HG03159 (cell line): ENCODE data around the gene OR9Q2.
"Not testable (repeated sequence)": the region's sequence is repeated elsewhere in the genome, so short reads cannot be mapped to it uniquely, and the experiment has no call there.

ENCODE experiments used
- ATAC-seq: cut with Tn5 transposase; IDR thresholded peaks from one replicate; pipeline ENCODE4 v1.9.1; 2021; ENCODE audit warnings: mild to moderate bottlenecking, moderate library complexity; ENCODE audit not compliant: unreplicated experiment

Gene OR9Q2, protein sequence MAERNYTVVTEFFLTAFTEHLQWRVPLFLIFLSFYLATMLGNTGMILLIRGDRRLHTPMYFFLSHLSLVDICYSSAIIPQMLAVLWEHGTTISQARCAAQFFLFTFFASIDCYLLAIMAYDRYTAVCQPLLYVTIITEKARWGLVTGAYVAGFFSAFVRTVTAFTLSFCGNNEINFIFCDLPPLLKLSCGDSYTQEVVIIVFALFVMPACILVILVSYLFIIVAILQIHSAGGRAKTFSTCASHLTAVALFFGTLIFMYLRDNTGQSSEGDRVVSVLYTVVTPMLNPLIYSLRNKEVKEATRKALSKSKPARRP

DNA sequence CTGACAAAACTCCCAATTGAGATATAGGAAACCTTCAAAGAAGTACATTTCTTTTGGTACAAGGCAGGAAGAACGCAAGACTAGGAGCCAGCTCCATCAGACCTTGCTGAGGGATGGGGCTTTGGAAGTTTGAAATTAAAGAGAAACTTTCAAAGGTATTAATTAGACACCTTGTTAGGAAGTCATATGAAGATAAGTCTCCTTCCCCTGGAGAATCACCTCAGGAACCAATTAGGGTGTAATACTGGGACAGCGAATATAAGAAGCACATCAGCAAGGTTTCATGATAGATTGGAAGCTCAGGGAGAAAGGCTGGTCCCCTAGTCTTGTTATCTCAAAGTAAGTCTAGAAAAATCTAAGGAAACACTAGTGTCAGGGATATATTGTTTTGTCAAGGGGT lies at the start of gene OR9Q2:
OR9Q2 (plus strand) TSS at position 301 of the 400 bp plus-strand sequence. CDS start 1,421 bp downstream, outside the sequence.
- no peak for ATAC-seq

DNA sequence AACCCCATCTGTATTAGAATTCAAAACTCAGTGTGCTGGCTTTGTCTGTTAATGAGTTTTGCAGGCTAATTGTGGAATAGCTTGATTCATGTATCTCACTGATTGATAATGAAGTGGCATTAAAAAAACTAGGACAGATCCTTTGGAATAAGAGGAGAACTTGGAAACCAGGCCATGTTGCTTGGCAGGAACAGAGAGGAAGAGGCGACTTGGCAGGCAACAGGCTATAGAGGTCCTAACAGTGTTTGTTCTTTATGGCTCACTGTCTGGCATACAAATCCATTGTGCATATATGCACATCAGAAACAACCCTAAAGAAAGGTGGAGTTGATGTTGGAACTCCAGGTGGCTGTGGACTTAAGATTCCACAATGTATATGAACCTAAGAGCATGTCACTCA lies 46.1 kb upstream of the OR9Q2 start:
- ATAC-seq, result no peak

DNA sequence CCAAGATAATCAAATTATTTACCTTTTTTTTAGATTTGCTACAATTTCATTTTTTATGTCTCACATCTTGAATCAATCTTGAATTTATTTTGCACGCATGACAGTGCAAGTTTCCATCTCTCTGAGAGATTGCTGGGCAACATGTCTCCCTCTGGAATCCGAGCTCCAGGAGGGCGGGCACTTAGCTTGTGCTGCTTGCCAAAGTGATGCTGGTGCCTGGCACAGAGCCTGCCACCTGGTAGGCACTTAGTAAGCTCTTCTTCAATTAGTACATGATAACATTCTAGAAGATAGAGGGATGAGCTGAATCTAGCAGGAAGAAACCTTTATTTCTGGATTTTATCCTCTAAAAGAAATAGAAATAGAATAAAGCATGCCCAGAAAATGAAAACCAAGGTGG lies 36.1 kb upstream of the OR9Q2 start:
- ATAC-seq, result no peak

DNA sequence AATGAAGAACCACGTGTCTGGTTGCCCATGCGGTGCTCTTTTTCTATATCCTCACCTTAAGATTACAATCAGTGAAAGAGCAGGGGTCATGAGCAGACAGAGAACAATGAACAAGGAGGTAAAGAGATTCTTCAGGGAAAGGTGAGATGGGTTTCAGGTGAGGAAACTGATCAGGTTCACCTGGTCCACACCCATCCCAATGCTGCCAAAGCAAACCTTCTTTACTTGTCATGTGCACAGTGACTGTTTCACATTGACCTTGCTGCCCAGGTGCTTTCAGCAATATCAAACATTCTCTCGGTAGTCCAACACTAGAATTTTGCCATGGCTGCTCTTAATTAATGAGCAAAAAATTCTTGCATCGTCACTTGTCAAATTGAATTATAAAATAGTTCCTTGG lies 24.5 kb upstream of the OR9Q2 start:
- ATAC-seq, result no peak

DNA sequence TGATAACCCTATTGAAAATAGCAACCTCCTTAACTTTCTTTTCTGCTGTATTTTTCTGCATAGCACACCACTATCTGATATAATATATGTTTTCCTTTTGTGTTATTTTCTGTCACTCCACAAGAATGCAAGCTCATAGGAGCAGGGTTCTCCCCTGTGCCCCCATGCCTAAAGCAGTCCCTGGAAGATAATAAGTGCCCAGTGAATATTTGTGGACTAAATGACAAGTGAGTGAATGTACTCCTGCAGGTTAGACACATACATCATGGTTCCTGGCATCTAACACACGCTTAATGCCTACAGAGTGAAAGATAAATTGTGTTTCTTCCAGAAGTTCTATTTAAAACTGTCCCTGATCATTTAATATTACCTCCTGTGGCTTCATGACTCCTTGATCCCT lies 23.9 kb upstream of the OR9Q2 start:
- ATAC-seq, result no peak

DNA sequence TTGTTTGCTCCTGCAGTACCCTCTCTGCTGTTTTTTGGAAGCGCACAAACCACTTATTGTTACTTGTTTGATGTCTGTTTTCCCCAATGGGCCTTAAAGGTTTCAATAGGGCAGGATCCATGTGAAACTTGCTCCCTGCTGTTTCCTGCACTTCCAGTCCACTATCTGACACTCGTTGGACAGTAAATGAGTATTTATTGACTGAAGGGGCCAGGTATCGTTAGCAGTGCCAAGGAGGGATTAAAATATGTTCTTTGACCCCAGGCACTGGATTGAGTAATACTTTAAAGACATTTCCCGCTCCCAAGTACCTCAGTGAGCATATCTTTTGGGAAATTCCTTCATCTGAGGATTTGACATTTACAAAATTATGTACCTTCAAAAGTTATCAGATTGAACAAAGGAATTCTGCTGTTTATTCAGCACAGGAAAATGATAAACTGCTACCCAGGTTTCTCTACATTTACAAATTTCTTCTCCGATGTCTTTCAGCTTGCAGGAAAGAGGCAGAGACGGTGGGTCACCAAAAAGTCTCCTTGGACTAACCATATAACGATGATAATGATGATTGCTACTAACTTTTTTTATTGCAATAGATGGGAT lies 23.3 kb upstream of the OR9Q2 start:
- ATAC-seq, result no peak

DNA sequence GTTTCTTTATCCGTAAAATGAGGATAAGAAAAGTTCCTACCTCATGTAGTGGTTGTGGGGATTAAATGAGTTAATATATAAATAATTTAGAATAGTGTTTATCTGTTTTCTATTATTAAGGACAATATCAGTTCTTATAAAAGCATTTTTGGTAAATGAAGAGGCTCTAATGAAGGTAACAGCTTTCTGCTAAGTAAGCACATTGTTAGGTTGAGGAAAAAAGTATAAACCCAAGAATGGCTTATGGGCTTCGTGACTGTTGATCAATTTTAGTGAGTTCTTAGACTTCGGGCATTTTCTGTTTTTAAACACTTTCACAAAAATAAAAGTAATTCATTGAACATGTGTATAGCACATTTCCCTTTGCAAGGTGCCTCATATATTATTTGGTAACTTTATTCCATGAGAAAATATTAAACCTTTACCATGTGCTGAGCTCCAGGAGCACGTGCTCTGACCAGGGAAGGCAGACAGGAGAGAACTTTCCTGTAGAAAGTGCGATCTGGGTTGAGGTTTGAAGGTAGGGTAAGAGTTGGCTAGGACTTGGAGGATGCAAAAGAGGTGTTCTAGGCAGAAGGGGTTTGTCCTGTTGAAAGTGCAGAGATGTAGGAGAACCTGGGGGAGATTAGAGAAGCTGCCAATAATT lies 11.3 kb upstream of the OR9Q2 start:
- no peak for ATAC-seq

DNA sequence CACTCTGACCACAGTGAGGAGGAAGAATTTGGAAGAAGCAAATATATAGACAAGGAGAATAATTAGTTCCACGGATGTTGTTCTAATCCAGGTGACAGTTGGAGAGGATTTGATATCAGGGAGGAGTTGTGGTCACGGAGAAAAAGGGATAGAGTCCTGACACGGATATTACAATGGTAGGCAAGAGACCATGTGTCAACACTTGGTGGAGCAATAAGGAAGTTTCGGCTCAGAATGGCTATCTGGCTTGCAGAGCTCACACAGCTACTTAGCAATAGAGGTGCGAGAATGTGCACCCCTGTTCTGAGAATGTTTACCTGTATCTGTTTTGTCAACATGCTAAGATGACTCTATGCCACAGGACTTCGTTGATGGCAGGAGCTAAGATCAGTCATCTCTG lies 10.4 kb upstream of the OR9Q2 start:
- no peak for ATAC-seq

DNA sequence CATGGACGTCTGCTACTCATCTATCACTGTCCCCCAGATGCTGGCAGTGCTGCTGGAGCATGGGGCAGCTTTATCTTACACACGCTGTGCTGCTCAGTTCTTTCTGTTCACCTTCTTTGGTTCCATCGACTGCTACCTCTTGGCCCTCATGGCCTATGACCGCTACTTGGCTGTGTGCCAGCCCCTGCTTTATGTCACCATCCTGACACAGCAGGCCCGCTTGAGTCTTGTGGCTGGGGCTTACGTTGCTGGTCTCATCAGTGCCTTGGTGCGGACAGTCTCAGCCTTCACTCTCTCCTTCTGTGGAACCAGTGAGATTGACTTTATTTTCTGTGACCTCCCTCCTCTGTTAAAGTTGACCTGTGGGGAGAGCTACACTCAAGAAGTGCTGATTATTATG lies 9.2 kb upstream of the OR9Q2 start:
- ATAC-seq, result no peak

DNA sequence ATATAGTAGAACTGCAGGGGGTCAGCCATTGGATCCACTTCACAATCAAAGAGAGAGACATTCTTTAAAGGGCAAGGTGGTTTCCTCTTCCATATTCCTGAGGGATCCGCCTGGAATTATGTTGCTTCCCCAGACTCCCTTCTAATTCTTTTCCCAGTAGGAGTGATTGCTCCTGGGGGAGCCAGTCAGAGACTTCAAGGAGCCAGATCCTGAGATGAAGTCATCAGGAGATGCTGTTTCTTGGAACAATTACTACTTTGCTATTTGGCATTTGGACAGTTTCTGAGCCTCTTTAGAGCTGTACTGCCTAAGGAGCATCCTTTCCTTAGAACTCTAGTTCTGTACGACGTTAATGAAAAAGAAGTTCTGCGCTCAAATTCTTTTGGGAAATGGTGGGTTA lies 1.9 kb upstream of the OR9Q2 start:
- ATAC-seq, result no peak

DNA sequence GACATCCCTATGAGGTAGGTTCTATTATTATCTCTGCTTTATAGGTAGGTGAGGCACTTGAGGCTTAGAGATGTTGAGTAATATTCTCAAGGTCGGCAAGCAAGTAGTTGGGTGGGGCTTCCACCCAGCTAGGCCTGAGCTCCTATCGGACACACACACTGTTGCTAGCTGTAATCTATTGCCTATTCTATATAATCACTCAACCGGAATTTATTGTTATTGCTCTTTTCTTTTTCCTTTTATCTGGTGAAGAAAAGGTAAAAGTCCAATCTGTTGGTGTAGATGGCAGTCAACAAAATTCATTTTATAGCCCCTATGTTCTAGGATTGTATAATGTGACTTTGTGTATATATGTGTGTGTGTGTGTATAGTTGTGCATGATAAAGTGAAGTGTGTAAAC lies 3.4 kb downstream of the OR9Q2 start:
- ATAC-seq, result no peak

DNA sequence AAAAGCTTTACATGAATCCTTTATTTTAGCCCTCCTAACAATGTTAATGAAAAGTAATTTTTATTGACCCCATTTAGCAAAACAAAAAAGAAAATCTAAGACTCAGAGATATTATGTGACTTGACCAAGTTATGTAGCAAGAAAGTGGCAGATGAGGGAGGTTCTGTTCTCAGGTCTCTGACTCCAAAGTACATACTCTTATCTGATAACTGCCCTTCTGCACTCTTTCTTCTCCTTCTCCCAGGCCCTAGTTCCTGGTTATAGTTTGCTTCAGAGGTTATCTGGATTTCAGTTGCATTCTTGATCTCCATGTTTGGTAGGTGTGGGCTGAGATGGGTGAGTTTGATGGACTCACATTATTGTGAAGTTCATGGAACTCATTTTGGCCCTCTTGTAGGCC lies 4.5 kb downstream of the OR9Q2 start:
- ATAC-seq, result no peak

DNA sequence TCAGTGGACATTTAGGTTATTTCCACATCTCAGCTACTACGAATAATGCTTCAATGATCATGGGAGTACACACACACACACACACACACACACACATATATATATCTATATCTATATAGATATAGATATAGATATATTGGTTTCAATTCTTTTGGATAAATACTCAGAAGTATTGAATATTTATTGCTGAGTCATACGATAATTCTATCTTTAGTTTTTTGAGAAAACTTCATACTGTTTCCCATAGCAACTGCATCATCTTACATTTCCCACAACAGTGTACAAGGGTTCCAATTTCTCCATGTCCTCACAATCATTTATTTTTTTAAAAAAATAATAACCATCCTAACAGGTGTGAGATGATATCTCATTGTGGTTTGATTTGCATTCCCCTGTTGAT lies 7.1 kb downstream of the OR9Q2 start:
- ATAC-seq, result no peak

DNA sequence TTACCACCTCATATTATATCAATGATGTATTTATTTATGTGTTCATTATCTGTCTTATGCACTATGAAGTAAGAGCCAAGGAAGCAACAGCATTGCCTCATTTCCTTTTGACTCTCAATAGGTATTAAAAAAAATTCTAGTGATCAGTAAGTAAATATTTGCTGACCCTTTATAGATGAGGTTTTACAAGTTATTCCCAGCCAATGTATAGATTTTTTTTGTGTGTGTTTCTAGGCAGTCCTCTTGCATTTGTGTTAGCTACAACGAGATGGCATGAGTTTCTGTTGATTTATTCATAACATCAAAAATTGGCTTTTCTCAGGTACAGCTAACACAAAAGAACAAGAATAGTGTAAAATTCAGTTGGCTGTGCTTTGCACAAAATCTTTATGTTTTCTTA lies 10.4 kb downstream of the OR9Q2 start:
- no peak for ATAC-seq

DNA sequence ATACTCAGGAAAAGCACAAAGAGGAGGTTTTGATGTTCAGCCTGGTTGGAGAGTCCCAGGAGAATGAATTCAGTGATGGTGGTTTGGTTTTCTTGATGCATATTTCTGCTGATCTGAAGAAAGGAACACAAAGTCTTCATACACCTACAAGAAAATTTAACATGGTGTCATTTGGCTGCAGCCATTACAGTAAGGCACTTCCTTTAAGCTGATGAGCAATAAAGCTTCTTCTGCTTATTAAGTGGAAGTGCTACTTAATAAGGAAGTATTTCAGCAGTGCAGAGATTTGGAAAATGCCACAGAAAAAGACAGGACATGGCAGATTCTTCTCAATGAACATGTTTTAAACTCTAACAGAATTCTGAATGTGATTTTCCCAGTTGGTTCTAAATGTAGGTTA lies 15.2 kb downstream of the OR9Q2 start, which contains the start of gene OR1S2:
OR1S2 (minus strand) TSS at position 101 of the 400 bp plus-strand sequence; CDS start at position 101, 0 bp downstream.
- no peak for ATAC-seq

DNA sequence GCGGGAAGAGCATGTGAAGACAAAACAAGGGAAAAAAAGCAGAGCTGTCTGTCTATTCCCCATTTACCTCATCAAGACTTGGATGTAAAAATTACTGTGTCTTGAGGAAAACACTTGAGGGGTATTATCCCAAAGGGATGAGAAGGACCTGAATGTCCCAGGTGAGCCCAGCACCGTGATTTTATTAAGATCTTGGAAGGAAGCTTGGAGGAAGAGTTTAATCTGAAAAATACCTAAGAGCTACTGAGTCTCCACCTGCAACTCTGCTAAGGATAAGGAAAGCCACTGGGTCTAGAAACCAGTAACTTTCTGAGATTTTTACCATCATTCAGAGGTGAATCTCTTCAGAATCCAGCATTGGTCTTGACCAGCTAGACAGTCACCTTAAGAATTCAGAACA lies 23.6 kb downstream of the OR9Q2 start, which contains the start of gene OR1S1:
OR1S1 (plus strand) TSS at position 301 of the 400 bp plus-strand sequence.
- ATAC-seq, result not testable (repeated sequence)

DNA sequence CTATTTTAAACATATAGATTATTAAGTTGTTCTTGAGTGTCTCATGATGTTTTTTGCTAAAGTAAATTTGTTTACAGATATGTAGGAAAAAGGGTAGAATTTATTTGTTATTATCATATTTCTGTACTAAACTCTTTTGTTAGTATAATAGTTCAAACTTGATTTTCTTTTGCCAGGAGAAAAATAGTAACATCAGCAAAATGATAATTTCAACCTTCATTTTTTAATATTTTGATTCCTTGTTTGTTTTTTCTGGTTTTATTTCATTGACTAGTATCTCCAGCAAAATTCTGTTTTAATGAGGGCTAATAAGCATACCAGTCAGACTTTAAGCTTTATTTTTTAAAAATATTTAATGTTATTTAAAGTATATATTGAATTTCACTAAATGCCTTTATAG lies 27.6 kb downstream of the OR9Q2 start:
- no peak for ATAC-seq

DNA sequence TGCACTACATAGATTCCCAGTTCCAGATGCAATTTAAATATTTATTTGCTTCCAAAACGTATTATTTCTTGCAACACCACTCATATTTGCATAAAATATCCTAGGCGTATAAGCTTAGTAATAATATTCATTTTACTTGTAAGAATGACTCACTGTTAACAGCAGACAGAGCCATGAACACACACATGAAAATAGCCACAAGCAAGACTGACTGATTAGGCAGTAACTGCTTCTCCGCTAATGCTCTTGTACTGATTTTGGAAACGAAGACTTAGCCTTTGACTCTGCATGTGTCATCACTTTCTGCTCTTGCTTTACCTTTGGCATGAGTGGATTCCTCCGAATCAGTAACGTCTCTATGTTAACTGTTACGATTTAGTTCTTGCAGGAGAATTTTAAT lies 33.9 kb downstream of the OR9Q2 start:
- ATAC-seq, result no peak

DNA sequence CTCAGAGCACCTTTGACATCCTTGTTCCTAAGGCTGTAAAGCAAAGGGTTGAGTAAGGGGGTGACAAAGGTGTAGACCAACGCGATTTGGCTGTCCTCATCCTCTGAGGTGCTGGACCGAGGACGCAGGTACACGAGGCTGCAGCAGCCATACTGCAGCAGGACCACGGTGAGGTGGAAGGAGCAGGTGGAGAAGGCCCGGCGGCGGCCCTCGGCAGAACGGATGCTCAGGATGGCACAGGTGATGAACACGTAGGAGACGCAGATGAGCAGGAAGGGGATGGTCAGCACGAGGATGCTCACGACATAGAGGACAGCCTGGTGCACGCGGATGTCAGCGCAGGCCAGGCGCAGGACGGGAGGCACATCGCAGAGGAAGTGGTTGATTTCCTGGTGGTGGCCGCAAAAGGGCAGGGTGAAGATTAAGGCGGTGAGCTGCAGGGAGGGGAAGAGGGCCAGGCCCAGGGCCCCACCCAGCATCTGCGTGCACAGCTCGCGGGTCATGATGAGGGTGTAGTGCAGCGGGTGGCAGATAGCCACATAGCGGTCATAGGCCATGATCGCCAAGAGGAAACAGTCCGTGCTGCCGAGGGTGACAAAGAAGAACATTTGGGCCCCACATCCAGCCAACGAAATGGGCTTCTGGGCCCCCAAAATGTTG lies 39.2 kb downstream of the OR9Q2 start:
- ATAC-seq, result no peak
